Osteoblast (primary cell): ENCODE results near the gene HS2ST1. TPM values are rescaled to one million over a fixed set of nuclear protein-coding genes. Genes with fewer than 3 reads are reported as not detected.

ENCODE experiments used
- DNase-seq: peaks from one replicate; pipeline ENCODE4 v3.0.0; 2011; ENCODE audit warnings: low spot score, mixed read lengths; ENCODE audit not compliant: insufficient read length; ENCODE audit errors: missing footprints
- H2AFZ ChIP-seq: 2 replicates; pipeline ENCODE4 v1.6.0; 2011; ENCODE audit warnings: mild to moderate bottlenecking, low read length
- H3K27ac ChIP-seq: 2 replicates; pipeline ENCODE4 v1.5.1; 2011; ENCODE audit warnings: mild to moderate bottlenecking, low read depth, low read length, moderate library complexity
- H3K27me3 ChIP-seq: 2 replicates; pipeline ENCODE4 v1.6.0; 2012; ENCODE audit warnings: mild to moderate bottlenecking, control low read depth, inconsistent platforms, low read length, moderate library complexity; ENCODE audit not compliant: insufficient read depth
- H3K36me3 ChIP-seq: 2 replicates; pipeline ENCODE4 v1.5.1; 2011; ENCODE audit warnings: mild to moderate bottlenecking, low read length, control low read depth, moderate library complexity; ENCODE audit not compliant: insufficient read depth
- H3K4me1 ChIP-seq: 2 replicates; pipeline ENCODE4 v1.5.1; 2011; ENCODE audit warnings: mild to moderate bottlenecking, low read length, control low read depth, moderate library complexity; ENCODE audit not compliant: insufficient read depth
- H3K4me2 ChIP-seq: 2 replicates; pipeline ENCODE4 v1.6.0; 2011; ENCODE audit warnings: mild to moderate bottlenecking, low read length; ENCODE audit not compliant: insufficient read depth
- H3K4me3 ChIP-seq: fragments of 200-600 bp; sonication (generic); 3 replicates; pipeline ENCODE4 v1.5.1; 2012; ENCODE audit warnings: mild to moderate bottlenecking, low read length, inconsistent platforms; ENCODE audit not compliant: insufficient read depth
- H3K79me2 ChIP-seq: 2 replicates; pipeline ENCODE4 v1.6.0; 2012; ENCODE audit warnings: mild to moderate bottlenecking, low read length, control low read depth, inconsistent platforms; ENCODE audit not compliant: insufficient read depth
- H3K9me3 ChIP-seq: 2 replicates; pipeline ENCODE4 v1.5.1; 2011; ENCODE audit warnings: low read depth, low read length, control low read depth
- H4K20me1 ChIP-seq: 2 replicates; pipeline ENCODE4 v1.6.0; 2012; ENCODE audit warnings: mild to moderate bottlenecking, low read length, control low read depth; ENCODE audit not compliant: insufficient read depth
- CTCF ChIP-seq: IDR thresholded peaks from 2 replicates; pipeline ENCODE4 v1.5.1; 2011; ENCODE audit warnings: mild to moderate bottlenecking, low read depth, low read length, moderate library complexity; ENCODE audit errors: extremely low read depth
- total RNA-seq: library from RNA; depleted of rRNA; stranded (reverse); fragments of >200 nt; gene quantifications from 2 replicates; pipeline ENCODE4 v1.2.3, GENCODE V29; 2012

Gene HS2ST1
- total RNA-seq, 1 donor = 20.3 TPM

GRCh38 chr1:87155648-87156047 lies 241.2 kb downstream of the HS2ST1 start:
- Histone ChIP-seq H3K27me3 (no peaks in the 10 kb centered on the region), H3K36me3 (no peaks in the 10 kb centered on the region), H3K9me3 (no peaks in the 10 kb centered on the region), H4K20me1 (no peaks in the 10 kb centered on the region), H2AFZ (no peak overlapping the region), H3K79me2 (no peaks in the 10 kb centered on the region), H3K4me3 (no peak overlapping the region), H3K4me2 (no peak overlapping the region), H3K4me1 (peaks cover 16% of the 10 kb centered on the region), H3K27ac (no peak overlapping the region)
- TF ChIP-seq CTCF = no peak
- DNase-seq = no peak

- Histone ChIP-seq H2AFZ (no peak overlapping the region), H3K9me3 (no peaks in the 10 kb centered on the region), H3K79me2 (no peaks in the 10 kb centered on the region), H3K4me1 (peaks cover 15% of the 10 kb centered on the region), H3K27me3 (no peaks in the 10 kb centered on the region), H4K20me1 (no peaks in the 10 kb centered on the region), H3K36me3 (no peaks in the 10 kb centered on the region), H3K4me2 (no peak overlapping the region), H3K27ac (no peak overlapping the region), H3K4me3 (no peak overlapping the region)
- TF ChIP-seq CTCF = no peak
- no peak for DNase-seq
Measured at GRCh38 chr1:87156124-87156523, 241.7 kb downstream of the HS2ST1 start.

GRCh38 chr1:87159378-87159915 lies 245.0 kb downstream of the HS2ST1 start:
- Histone ChIP-seq H3K79me2 (no peaks in the 10 kb centered on the region), H3K4me3 (no peak overlapping the region), H2AFZ (no peak overlapping the region), H3K9me3 (no peaks in the 10 kb centered on the region), H3K27me3 (no peaks in the 10 kb centered on the region), H3K4me1 (no peaks in the 10 kb centered on the region), H3K4me2 (no peak overlapping the region), H3K36me3 (no peaks in the 10 kb centered on the region), H3K27ac (no peak overlapping the region), H4K20me1 (no peaks in the 10 kb centered on the region)
- DNase-seq = no peak
- TF ChIP-seq CTCF = no peak

Other genes with a start within 250 kb of the HS2ST1 start
- 53.9 and 62.8 TPM in 2 replicates for gene SH3GLB1, start 210.1 kb upstream of the HS2ST1 start, total RNA-seq
- gene SELENOF, start 509 bp upstream of the HS2ST1 start, total RNA-seq = 171 and 182 TPM in 2 replicates